GM18499 (cell line): ENCODE results near the gene DISP2.

Experiments used
- ATAC-seq: cut with Tn5 transposase; IDR thresholded peaks from one replicate; pipeline ENCODE4 v1.9.1; 2021; ENCODE audit warnings: moderate number of reproducible peaks; ENCODE audit not compliant: insufficient read depth, unreplicated experiment

Gene DISP2

GRCh38 chr15:40342416-40343320 is 15.4 kb upstream of the DISP2 start:
- ATAC-seq: no peak

- ATAC-seq: no peak
Measured at GRCh38 chr15:40343512-40343911, 14.5 kb upstream of the DISP2 start.

- ATAC-seq: no peak
Measured at GRCh38 chr15:40344217-40344616, 13.8 kb upstream of the DISP2 start.

DNA sequence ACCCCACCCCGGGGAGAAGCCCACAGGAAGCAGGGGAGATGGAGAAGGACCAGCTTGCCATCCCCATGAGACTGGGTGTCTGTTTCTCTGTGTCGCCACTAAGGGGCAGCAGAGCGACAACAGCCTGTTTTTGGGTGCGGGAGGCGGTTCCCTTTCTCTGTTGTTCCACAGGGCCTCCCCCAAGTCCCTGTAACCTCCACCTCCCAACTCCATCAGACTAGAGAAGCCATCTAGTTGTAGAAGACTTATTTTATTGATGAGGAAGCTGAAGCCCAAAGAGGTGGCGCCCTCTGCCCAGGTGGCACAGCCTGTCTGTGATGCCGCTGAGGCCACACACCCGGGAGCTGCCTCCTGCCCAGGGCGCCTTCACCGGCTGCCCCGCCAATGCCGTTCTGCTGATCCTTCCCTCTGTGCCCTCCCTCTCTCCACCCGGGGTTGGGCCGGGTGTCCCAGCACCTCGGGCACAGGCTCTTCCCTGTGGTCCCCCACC is 13.3 kb upstream of the DISP2 start:
- no peak for ATAC-seq

GRCh38 chr15:40345225-40345866 is 12.7 kb upstream of the DISP2 start:
- ATAC-seq: no peak

GRCh38 chr15:40345867-40346578 is 12.0 kb upstream of the DISP2 start:
- ATAC-seq: no peak

GRCh38 chr15:40346579-40347558 is 11.2 kb upstream of the DISP2 start:
- no peak for ATAC-seq

- ATAC-seq: no peak
Measured at GRCh38 chr15:40347559-40348473, 10.2 kb upstream of the DISP2 start.

GRCh38 chr15:40348474-40348870 is 9.5 kb upstream of the DISP2 start:
- no peak for ATAC-seq

- ATAC-seq: no peak
Measured at GRCh38 chr15:40349163-40349562, 8.9 kb upstream of the DISP2 start.

- no peak for ATAC-seq
Measured at GRCh38 chr15:40352281-40352901, 5.6 kb upstream of the DISP2 start.

DNA sequence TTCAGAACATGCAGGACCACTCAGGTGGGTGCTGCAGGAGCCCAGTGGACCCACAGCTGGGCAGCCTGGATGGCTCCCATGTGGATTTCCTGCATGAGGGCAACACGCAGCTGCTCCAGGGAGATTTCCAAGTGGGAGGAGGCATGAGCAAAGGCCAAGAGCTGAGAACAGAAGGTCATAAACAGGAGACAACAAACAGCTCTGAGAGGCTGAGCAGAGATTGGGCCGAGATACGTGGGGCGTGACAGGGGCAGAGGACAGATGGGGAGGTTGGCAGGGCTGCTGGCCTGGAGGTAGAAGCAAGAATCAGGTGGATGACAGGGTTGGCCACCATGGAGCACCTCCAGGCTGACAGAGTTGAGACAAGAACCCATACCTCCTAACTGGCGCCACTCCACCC is 4.3 kb upstream of the DISP2 start:
- no peak for ATAC-seq

DNA sequence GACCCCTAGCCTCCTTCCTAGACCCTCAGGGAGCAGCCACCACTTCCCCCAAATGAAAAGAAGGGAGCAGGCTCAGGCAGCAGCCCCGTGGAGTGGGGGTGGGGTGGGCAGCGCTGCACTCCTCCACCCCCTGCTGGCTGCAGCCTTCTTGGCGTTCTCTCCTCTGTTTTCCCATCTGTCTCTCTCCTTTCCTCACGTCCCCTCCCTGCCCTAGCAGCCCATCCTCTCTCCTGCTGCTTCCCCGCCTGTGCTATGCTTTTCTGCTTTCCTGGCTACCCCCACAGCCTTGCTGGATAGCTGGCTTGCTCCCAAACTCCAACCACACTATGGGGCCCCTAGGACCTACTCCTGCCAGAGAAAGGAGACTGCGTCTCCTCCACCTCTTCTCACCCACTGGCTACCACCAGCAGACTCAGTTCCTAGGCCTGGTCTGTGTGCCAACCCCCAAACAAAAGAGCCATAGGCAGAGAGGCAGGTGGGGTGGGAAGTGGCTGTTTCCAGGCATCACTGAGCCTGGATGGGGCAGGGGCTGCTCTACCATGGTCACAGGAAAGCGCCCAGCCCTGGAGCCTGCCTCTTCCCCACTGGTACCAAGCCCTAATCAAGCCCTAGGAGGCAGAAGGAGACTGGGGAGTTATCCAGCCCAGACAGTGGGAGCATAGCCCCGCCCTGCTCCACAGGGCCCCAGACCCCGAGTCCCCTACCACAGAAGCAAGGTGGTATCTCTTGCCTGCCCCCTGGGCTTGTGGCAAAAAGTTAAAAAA is 3.4 kb upstream of the DISP2 start:
- ATAC-seq: no peak

GRCh38 chr15:40355976-40356585 is 1.9 kb upstream of the DISP2 start:
- no peak for ATAC-seq

DNA sequence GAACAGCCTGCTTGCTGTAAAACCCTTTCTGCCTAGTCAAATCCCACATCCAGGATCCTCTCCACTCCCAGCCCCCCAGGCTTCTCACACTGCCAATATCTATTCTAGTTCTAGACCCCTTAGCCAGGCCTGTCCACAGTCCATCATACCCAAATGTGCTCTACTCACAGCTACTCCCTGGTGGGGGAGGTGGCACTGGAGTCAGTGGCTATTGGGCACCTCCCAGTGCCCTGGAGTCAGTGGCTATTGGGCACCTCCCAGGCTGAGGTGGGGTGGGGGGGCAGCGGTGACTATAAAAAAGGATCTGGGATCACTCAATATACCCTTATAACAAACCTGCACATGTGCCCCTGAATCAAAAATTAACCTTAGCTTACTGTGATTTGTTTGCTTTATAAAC is 773 bp upstream of the DISP2 start:
- no peak for ATAC-seq

DNA sequence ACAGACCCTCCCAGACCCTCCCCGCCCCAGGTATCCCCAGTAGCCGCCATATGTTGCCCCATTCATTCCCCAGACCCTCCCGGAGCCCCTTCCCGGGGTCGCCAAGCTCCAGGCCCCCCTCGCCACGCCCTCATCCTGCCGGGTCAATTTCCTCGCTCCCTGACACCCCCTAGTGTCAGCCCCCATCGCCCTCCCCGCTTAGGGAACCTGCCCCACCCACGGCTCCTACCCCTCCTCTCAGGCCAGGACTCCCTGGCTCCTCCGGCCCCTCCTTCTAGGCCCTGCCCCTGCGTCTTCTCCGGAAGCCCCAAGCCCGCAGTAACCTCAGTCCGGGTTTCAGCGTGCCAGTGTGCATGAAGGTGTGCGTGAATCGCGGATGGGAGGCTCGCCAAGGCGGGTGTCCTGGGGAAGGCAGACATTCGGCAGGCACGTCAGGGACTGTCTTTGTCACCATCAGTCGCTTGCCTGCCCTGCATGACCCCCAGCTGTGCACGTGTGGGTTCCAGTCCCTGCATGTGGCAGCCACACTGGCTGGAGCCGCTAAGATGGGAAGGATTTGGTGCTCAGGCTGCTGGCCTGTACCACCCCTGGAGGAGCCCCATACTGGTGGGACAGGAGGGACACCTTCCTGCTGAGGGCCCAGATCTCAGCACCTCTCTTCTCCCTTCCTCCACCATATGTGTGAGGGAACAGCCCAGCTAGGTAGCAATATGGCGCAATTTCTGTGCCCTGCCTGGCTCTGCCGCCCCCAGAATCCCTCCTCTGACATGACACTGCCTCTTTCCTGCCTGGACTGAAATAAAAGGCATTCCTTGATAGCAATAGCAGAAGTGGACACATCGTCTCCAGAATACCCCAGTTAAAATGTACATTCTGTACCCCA is 693 bp downstream of the DISP2 start:
- ATAC-seq: no peak
